Activated T-cell treated with anti-CD3 and anti-CD28 coated beads for 24 hours (primary cell): ENCODE results near the gene PDE6C.
"Not testable (repeated sequence)": the region's sequence is repeated elsewhere in the genome, so short reads cannot be mapped to it uniquely, and the experiment has no call there.

ENCODE experiments used
- DNase-seq: peaks from one replicate; pipeline ENCODE4 v3.0.0-alpha.2; 2020; ENCODE audit warnings: low read depth

Gene PDE6C

GRCh38 chr10:93630625-93631557 lies 18.6 kb downstream of the PDE6C start:
- DNase-seq: no peak

- DNase-seq: no peak
Observed at GRCh38 chr10:93639791-93640190, 27.5 kb downstream of the PDE6C start.

- DNase-seq: no peak
Observed at GRCh38 chr10:93652857-93653256, 40.5 kb downstream of the PDE6C start.

- DNase-seq: no peak
Observed at GRCh38 chr10:93654201-93654600, 41.9 kb downstream of the PDE6C start.

GRCh38 chr10:93656155-93656554 lies 43.8 kb downstream of the PDE6C start:
- no peak for DNase-seq

GRCh38 chr10:93657757-93658156 lies 45.4 kb downstream of the PDE6C start:
- no peak for DNase-seq

- DNase-seq: no peak
Observed at GRCh38 chr10:93666030-93666429, 53.7 kb downstream of the PDE6C start.

GRCh38 chr10:93667795-93668194 lies 55.5 kb downstream of the PDE6C start:
- no peak for DNase-seq

GRCh38 chr10:93670372-93670771 lies 58.0 kb downstream of the PDE6C start:
- no peak for DNase-seq

GRCh38 chr10:93671042-93671441 lies 58.7 kb downstream of the PDE6C start:
- no peak for DNase-seq

GRCh38 chr10:93672022-93672678 lies 59.8 kb downstream of the PDE6C start:
- no peak for DNase-seq

GRCh38 chr10:93672890-93673289 lies 60.6 kb downstream of the PDE6C start:
- DNase-seq: no peak

GRCh38 chr10:93673791-93674190 lies 61.5 kb downstream of the PDE6C start:
- no peak for DNase-seq

GRCh38 chr10:93678386-93678785 lies 66.0 kb downstream of the PDE6C start:
- DNase-seq: no peak

GRCh38 chr10:93678805-93679587 lies 66.7 kb downstream of the PDE6C start:
- DNase-seq: no peak

GRCh38 chr10:93680412-93681047 lies 68.2 kb downstream of the PDE6C start:
- DNase-seq: no peak

GRCh38 chr10:93687737-93688136 lies 75.4 kb downstream of the PDE6C start:
- no peak for DNase-seq

GRCh38 chr10:93695740-93696139 lies 83.4 kb downstream of the PDE6C start:
- DNase-seq: no peak

- DNase-seq: not testable (repeated sequence)
Observed at GRCh38 chr10:93696582-93696981, 84.2 kb downstream of the PDE6C start.

- DNase-seq: no peak
Observed at GRCh38 chr10:93697207-93697606, 84.9 kb downstream of the PDE6C start.

GRCh38 chr10:93701866-93702209 lies 89.5 kb downstream of the PDE6C start:
- peak; percentile 4 for DNase-seq
